Smooth muscle cell (in vitro differentiated cells): Measurements from ENCODE around the gene ANO7. TPM values are rescaled to one million over a fixed set of nuclear protein-coding genes. Genes with fewer than 3 reads are reported as not detected.

Source experiments
- DNase-seq: peaks from one replicate; lab custom pipeline; 2025; ENCODE audit not compliant: unreplicated experiment; lab: John Stamatoyannopoulos, UW
- H2AFZ ChIP-seq: fragments of 200-600 bp; sonication (generic); 2 replicates; pipeline ENCODE4 v1.6.0; 2016; ENCODE audit warnings: antibody characterized with exemption, low read depth, mild to moderate bottlenecking
- H3F3A ChIP-seq: fragments of 200-600 bp; sonication (generic); 2 replicates; pipeline ENCODE4 v1.6.0; 2017; ENCODE audit warnings: antibody characterized with exemption, low read depth
- H3K27ac ChIP-seq: fragments of 200-600 bp; sonication (generic); 2 replicates; pipeline ENCODE4 v1.5.1; 2016; ENCODE audit warnings: low read depth, mild to moderate bottlenecking
- H3K27me3 ChIP-seq: fragments of 200-600 bp; sonication (generic); 2 replicates; pipeline ENCODE4 v1.6.1; 2016; ENCODE audit warnings: low read depth, mild to moderate bottlenecking
- H3K36me3 ChIP-seq: fragments of 200-600 bp; sonication (generic); 2 replicates; pipeline ENCODE4 v1.5.1; 2016; ENCODE audit warnings: low read depth
- H3K4me1 ChIP-seq: fragments of 200-600 bp; sonication (generic); 2 replicates; pipeline ENCODE4 v1.5.1; 2016; ENCODE audit warnings: low read depth
- H3K4me2 ChIP-seq: fragments of 200-600 bp; sonication (generic); 2 replicates; pipeline ENCODE4 v1.6.0; 2016; ENCODE audit warnings: mild to moderate bottlenecking
- H3K4me3 ChIP-seq: fragments of 200-600 bp; sonication (generic); 2 replicates; pipeline ENCODE4 v1.5.1; 2016; ENCODE audit warnings: mild to moderate bottlenecking
- H3K79me2 ChIP-seq: fragments of 200-600 bp; sonication (generic); 2 replicates; pipeline ENCODE4 v1.6.0; 2016; ENCODE audit warnings: low read depth, mild to moderate bottlenecking
- H3K9ac ChIP-seq: fragments of 200-600 bp; sonication (generic); 2 replicates; pipeline ENCODE4 v1.6.0; 2016; ENCODE audit warnings: low read depth
- H3K9me3 ChIP-seq: fragments of 200-600 bp; sonication (generic); replicated peaks from 2 replicates; pipeline ENCODE4 v1.5.1; 2016; ENCODE audit warnings: low read depth
- H4K20me1 ChIP-seq: fragments of 200-600 bp; sonication (generic); 2 replicates; pipeline ENCODE4 v1.6.0; 2016; ENCODE audit warnings: low read depth
- CTCF ChIP-seq: fragments of 200-600 bp; sonication (generic); IDR thresholded peaks from 2 replicates; pipeline ENCODE4 v1.5.1; 2017; ENCODE audit warnings: borderline replicate concordance, mild to moderate bottlenecking, antibody characterized with exemption; ENCODE audit not compliant: insufficient read depth, poor library complexity, severe bottlenecking
- WGBS: methylation state at CpG from one replicate; pipeline ENCODE4 v1.1.7; 2016; ENCODE audit warnings: low lambda C conversion rate; 5-methylcytosine and 5-hydroxymethylcytosine counted together
- polyA plus RNA-seq: library from polyadenylated mRNA; unstranded; fragments of >200 nt; fragmentation: Nextera tagmentation; extraction: Ambion mirVana; gene quantifications from 2 replicates; pipeline ENCODE4 v1.2.1, GENCODE V29; 2016
- total RNA-seq: library from RNA; depleted of rRNA; stranded (reverse); fragments of >200 nt; gene quantifications from 2 replicates; pipeline ENCODE4 v1.2.3, GENCODE V29; 2014

Gene ANO7
- total and polyA plus RNA-seq, 2 experiments from 2014 or later: 1.3 to 1.4 TPM

- H3K79me2 ChIP-seq: no peaks in the 10 kb centered on the region
- H3K9me3 ChIP-seq: no peaks in the 10 kb centered on the region
- no peak overlapping the region for H3K9ac ChIP-seq
- no peaks in the 10 kb centered on the region for H3F3A ChIP-seq
- H3K4me2 ChIP-seq: no peak overlapping the region
- no peaks in the 10 kb centered on the region for H4K20me1 ChIP-seq
- no peak overlapping the region for H3K4me3 ChIP-seq
- H2AFZ ChIP-seq: no peak overlapping the region
- no peak for DNase-seq
- no peak for TF ChIP-seq CTCF
- H3K36me3 ChIP-seq: no peaks in the 10 kb centered on the region
- 93% methylated on average over 13 of the region's 14 CpGs for WGBS
- H3K4me1 ChIP-seq: no peaks in the 10 kb centered on the region
- H3K27me3 ChIP-seq: no peaks in the 10 kb centered on the region
- no peak overlapping the region for H3K27ac ChIP-seq
Measured at GRCh38 chr2:241141214-241141770, 47.2 kb upstream of the ANO7 start.

GRCh38 chr2:241142063-241142462, 46.4 kb upstream of the ANO7 start:
- H2AFZ ChIP-seq: no peak overlapping the region
- no peak overlapping the region for H3K27ac ChIP-seq
- H3K36me3 ChIP-seq: no peaks in the 10 kb centered on the region
- H3K27me3 ChIP-seq: no peaks in the 10 kb centered on the region
- no peaks in the 10 kb centered on the region for H3K79me2 ChIP-seq
- no peak overlapping the region for H3K4me3 ChIP-seq
- no peaks in the 10 kb centered on the region for H3F3A ChIP-seq
- no peaks in the 10 kb centered on the region for H3K9me3 ChIP-seq
- no peak for TF ChIP-seq CTCF
- H3K4me1 ChIP-seq: no peaks in the 10 kb centered on the region
- DNase-seq: no peak
- H3K4me2 ChIP-seq: no peak overlapping the region
- WGBS: 87% methylated on average over 6 of the region's 6 CpGs
- H4K20me1 ChIP-seq: no peaks in the 10 kb centered on the region
- no peak overlapping the region for H3K9ac ChIP-seq

- Histone ChIP-seq H3K4me3 (no peak overlapping the region), H3K27me3 (no peaks in the 10 kb centered on the region), H3K4me2 (no peak overlapping the region), H3K36me3 (no peaks in the 10 kb centered on the region), H3K79me2 (no peaks in the 10 kb centered on the region), H3K9ac (no peak overlapping the region), H3F3A (no peaks in the 10 kb centered on the region), H3K4me1 (no peaks in the 10 kb centered on the region), H4K20me1 (no peaks in the 10 kb centered on the region), H2AFZ (no peak overlapping the region), H3K9me3 (no peaks in the 10 kb centered on the region), H3K27ac (no peak overlapping the region)
- DNase-seq: no peak
- no peak for TF ChIP-seq CTCF
- 95% methylated on average over 9 of the region's 9 CpGs for WGBS
Measured at GRCh38 chr2:241142593-241142992, 45.9 kb upstream of the ANO7 start.

GRCh38 chr2:241146286-241146685, 42.2 kb upstream of the ANO7 start:
- no peak overlapping the region for H3K27ac ChIP-seq
- H3K9ac ChIP-seq: no peak overlapping the region
- no peak for DNase-seq
- no peaks in the 10 kb centered on the region for H3K27me3 ChIP-seq
- H3K9me3 ChIP-seq: no peaks in the 10 kb centered on the region
- H3K4me2 ChIP-seq: no peak overlapping the region
- H3F3A ChIP-seq: no peaks in the 10 kb centered on the region
- 87% methylated on average over 4 of the region's 4 CpGs for WGBS
- H2AFZ ChIP-seq: no peak overlapping the region
- H3K36me3 ChIP-seq: no peaks in the 10 kb centered on the region
- H3K4me1 ChIP-seq: peaks cover 5% of the 10 kb centered on the region
- H3K79me2 ChIP-seq: peaks cover 5% of the 10 kb centered on the region
- peaks cover 4% of the 10 kb centered on the region for H4K20me1 ChIP-seq
- no peak overlapping the region for H3K4me3 ChIP-seq
- no peak for TF ChIP-seq CTCF
